Common myeloid progenitor, CD34-positive (primary cell): ENCODE data around the gene ACTN1.

Source experiments
- CTCF ChIA-PET: fragments of 350-600 bp; sonication (Branson Sonifier 250); formaldehyde crosslinking; loops from one replicate; lab custom pipeline; 2021; ENCODE audit warnings: antibody characterized with exemption; lab: Charles Lee
- POLR2A ChIA-PET: fragments of 350-600 bp; sonication (Branson Sonifier 250); formaldehyde crosslinking; loops from one replicate; lab custom pipeline; 2021; ENCODE audit warnings: antibody characterized with exemption; lab: Charles Lee
- DNase-seq, 3 donors: peaks; one replicate each; pipeline versions ENCODE4 v3.0.0 to v3.0.0-alpha.2; 2013
- H3K27ac ChIP-seq, 2 experiments: 1 replicate in 1 of 2; 2 replicates in 1 of 2; pipeline ENCODE4 v1.7.0; 2013; ENCODE audit warnings: inconsistent platforms in 2 of 2, low read length in 2 of 2, mild to moderate bottlenecking in 2 of 2, low read depth in 1 of 2, moderate library complexity in 1 of 2; ENCODE audit not compliant: severe bottlenecking in 2 of 2, insufficient read depth in 1 of 2, poor library complexity in 1 of 2
- H3K27me3 ChIP-seq, 5 experiments: replicated peaks in 2 of 5; 1 replicate in 3 of 5; 2 replicates in 2 of 5; pipeline versions ENCODE4 v1.6.1 to v1.7.0; 2013; ENCODE audit warnings: low read length in 4 of 5, mild to moderate bottlenecking in 2 of 5, moderate library complexity in 2 of 5, inconsistent platforms in 1 of 5; ENCODE audit not compliant: insufficient read depth in 5 of 5, control insufficient read depth in 4 of 5
- H3K36me3 ChIP-seq, 4 experiments: 1 replicate in 2 of 4; 2 replicates in 2 of 4; pipeline versions ENCODE4 v1.6.1 to v1.7.0; 2013; ENCODE audit warnings: low read length in 3 of 4, control low read depth in 1 of 4, mild to moderate bottlenecking in 1 of 4; ENCODE audit not compliant: control insufficient read depth in 4 of 4, insufficient read depth in 4 of 4
- H3K4me1 ChIP-seq, 4 experiments: 1 replicate in 3 of 4; 2 replicates in 1 of 4; pipeline versions ENCODE4 v1.6.1 to v1.7.1; 2013; ENCODE audit warnings: low read length in 3 of 4, mild to moderate bottlenecking in 3 of 4, control low read depth in 1 of 4, inconsistent platforms in 1 of 4, moderate library complexity in 1 of 4; ENCODE audit not compliant: control insufficient read depth in 4 of 4, insufficient read depth in 4 of 4; ENCODE audit errors: control extremely low read depth in 1 of 4
- H3K4me3 ChIP-seq, 7 experiments: 1 replicate in 4 of 7; 2 replicates in 3 of 7; pipeline versions ENCODE4 v1.5.1 to v1.7.0; 2013; ENCODE audit warnings: mild to moderate bottlenecking in 7 of 7, low read length in 6 of 7, moderate library complexity in 6 of 7, inconsistent platforms in 2 of 7, low read depth in 2 of 7, control low read depth in 1 of 7; ENCODE audit not compliant: insufficient read depth in 4 of 7, control insufficient read depth in 1 of 7; ENCODE audit errors: extremely low read depth in 1 of 7
- H3K9me3 ChIP-seq, 5 experiments: 1 replicate in 4 of 5; 2 replicates in 1 of 5; pipeline versions ENCODE4 v1.6.1 to v1.7.1; 2013; ENCODE audit warnings: low read length in 4 of 5, mild to moderate bottlenecking in 2 of 5, inconsistent platforms in 1 of 5, low read depth in 1 of 5, moderate library complexity in 1 of 5; ENCODE audit not compliant: control insufficient read depth in 4 of 5, insufficient read depth in 2 of 5; ENCODE audit errors: control extremely low read depth in 1 of 5
- WGBS: methylation state at CpG from one replicate; pipeline ENCODE4 v1.1.5; 2013; ENCODE audit not compliant: insufficient coverage; 5-methylcytosine and 5-hydroxymethylcytosine counted together

ACTN1 gene

GRCh38 chr14:68961361-68961760 lies 17.7 kb downstream of the ACTN1 start:
- ChIA-PET POLR2A (no interaction called here), CTCF (interaction anchor here (1.4 kb wide), 1 partner anchor 8 kb away, joined by 3 read pairs; no protein-coding TSS in a partner anchor)
- H3K4me1 ChIP-seq, result peaks cover 7 to 39% (median 20%) of the 10 kb centered on the region in 4 experiments
- no peak for DNase-seq
- no peak overlapping the region for H3K27ac ChIP-seq
- no peak overlapping the region for H3K4me3 ChIP-seq
- H3K27me3 ChIP-seq, result no peaks in the 10 kb centered on the region
- no peaks in the 10 kb centered on the region for H3K9me3 ChIP-seq
- 93% methylated on average over 7 of the region's 7 CpGs for WGBS
- peaks cover 0 to 21% (median 0%) of the 10 kb centered on the region in 4 experiments for H3K36me3 ChIP-seq

- Histone ChIP-seq H3K36me3 (peaks cover 0 to 21% (median 0%) of the 10 kb centered on the region in 4 experiments), H3K27me3 (no peaks in the 10 kb centered on the region), H3K4me1 (peaks cover 7 to 52% (median 25%) of the 10 kb centered on the region in 4 experiments), H3K9me3 (no peaks in the 10 kb centered on the region), H3K4me3 (no peak overlapping the region), H3K27ac (no peak overlapping the region)
- 80% methylated on average over 1 of the region's 3 CpGs for WGBS
- DNase-seq, result no peak
- ChIA-PET CTCF (interaction anchor here (1.2 to 1.4 kb wide), 2 partner anchors 9 to 131 kb away, joined by 3 read pairs; no protein-coding TSS in a partner anchor), POLR2A (no interaction called here)
These were observed 19.0 kb downstream of the ACTN1 start for GRCh38 chr14:68960123-68960522.

- Histone ChIP-seq H3K4me3 (no peak overlapping the region), H3K9me3 (no peaks in the 10 kb centered on the region), H3K4me1 (peaks cover 7 to 51% (median 24%) of the 10 kb centered on the region in 4 experiments), H3K36me3 (peaks cover 0 to 15% (median 0%) of the 10 kb centered on the region in 4 experiments), H3K27me3 (no peaks in the 10 kb centered on the region), H3K27ac (no peak overlapping the region)
- WGBS, result 52% methylated on average over 4 of the region's 4 CpGs
- CTCF ChIA-PET, result interaction anchor here (1.2 to 1.4 kb wide), 2 partner anchors 33 to 132 kb away, joined by 3 to 4 read pairs; no protein-coding TSS in a partner anchor
- DNase-seq, result no peak
- POLR2A ChIA-PET, result interaction anchor here (0.5 to 0.6 kb wide), 2 partner anchors 15 to 147 kb away, joined by 3 read pairs; no protein-coding TSS in a partner anchor
These were observed 20.1 kb downstream of the ACTN1 start for GRCh38 chr14:68959035-68959434.

GRCh38 chr14:68958553-68958952 lies 20.5 kb downstream of the ACTN1 start:
- no peak for DNase-seq
- H3K27me3 ChIP-seq, result no peaks in the 10 kb centered on the region
- H3K27ac ChIP-seq, result no peak overlapping the region
- H3K4me3 ChIP-seq, result peak overlapping the region in 2 of 7 experiments; percentile 2 to 21
- CTCF ChIA-PET, result interaction anchor here (1.3 to 1.4 kb wide), 2 partner anchors 18 to 33 kb away, joined by 3 to 4 read pairs; no protein-coding TSS in a partner anchor
- H3K36me3 ChIP-seq, result peaks cover 0 to 15% (median 0%) of the 10 kb centered on the region in 4 experiments
- no peaks in the 10 kb centered on the region for H3K9me3 ChIP-seq
- 15% methylated on average over 6 of the region's 6 CpGs for WGBS
- POLR2A ChIA-PET, result interaction anchor here (0.5 kb wide), 1 partner anchor 148 kb away, joined by 3 read pairs; no protein-coding TSS in a partner anchor
- peaks cover 7 to 51% (median 24%) of the 10 kb centered on the region in 4 experiments for H3K4me1 ChIP-seq

- H3K9me3 ChIP-seq, result no peaks in the 10 kb centered on the region
- no peak for DNase-seq
- CTCF ChIA-PET, result interaction anchor here (0.7 to 2.5 kb wide), 5 partner anchors 10 to 45 kb away, joined by 3 to 15 read pairs (median 3); no protein-coding TSS in a partner anchor
- H3K4me1 ChIP-seq, result peaks cover 7 to 57% (median 24%) of the 10 kb centered on the region in 4 experiments
- 94% methylated on average over 5 of the region's 12 CpGs for WGBS
- POLR2A ChIA-PET, result no interaction called here
- no peak overlapping the region for H3K27ac ChIP-seq
- H3K27me3 ChIP-seq, result no peaks in the 10 kb centered on the region
- no peak overlapping the region for H3K4me3 ChIP-seq
- peaks cover 0 to 15% (median 0%) of the 10 kb centered on the region in 4 experiments for H3K36me3 ChIP-seq
These were observed 21.3 kb downstream of the ACTN1 start for GRCh38 chr14:68957775-68958174.

GRCh38 chr14:68956724-68957123 lies 22.4 kb downstream of the ACTN1 start:
- DNase-seq, result no peak
- Histone ChIP-seq H3K9me3 (no peaks in the 10 kb centered on the region), H3K4me3 (no peak overlapping the region), H3K4me1 (peaks cover 7 to 66% (median 26%) of the 10 kb centered on the region in 4 experiments), H3K27me3 (no peaks in the 10 kb centered on the region), H3K36me3 (peaks cover 0 to 13% (median 0%) of the 10 kb centered on the region in 4 experiments), H3K27ac (no peak overlapping the region)
- CTCF ChIA-PET, result interaction anchor here (0.9 to 2.5 kb wide), 5 partner anchors 9 to 29 kb away, joined by 3 to 15 read pairs (median 3); no protein-coding TSS in a partner anchor
- POLR2A ChIA-PET, result no interaction called here
- 93% methylated on average over 3 of the region's 3 CpGs for whole genome bisulfite sequencing

GRCh38 chr14:68955851-68956179 lies 23.3 kb downstream of the ACTN1 start:
- H3K27me3 ChIP-seq, result no peaks in the 10 kb centered on the region
- H3K36me3 ChIP-seq, result peaks cover 0 to 13% (median 0%) of the 10 kb centered on the region in 4 experiments
- DNase-seq, result no peak
- 88% methylated on average over 5 of the region's 5 CpGs for WGBS
- H3K4me1 ChIP-seq, result peaks cover 7 to 75% (median 34%) of the 10 kb centered on the region in 4 experiments
- no peaks in the 10 kb centered on the region for H3K9me3 ChIP-seq
- H3K4me3 ChIP-seq, result no peak overlapping the region
- POLR2A ChIA-PET, result no interaction called here
- H3K27ac ChIP-seq, result no peak overlapping the region
- CTCF ChIA-PET, result interaction anchor here (0.9 to 3.1 kb wide), 6 partner anchors 8 to 93 kb away, joined by 3 to 15 read pairs (median 3); no protein-coding TSS in a partner anchor
